IPS-18c (cell line): ENCODE data around the gene RPN2.

Experiments used
- H3K4me3 ChIP-seq: 2 replicates; pipeline ENCODE4 v1.7.0; 2013; ENCODE audit warnings: low read depth, mild to moderate bottlenecking, low read length, moderate library complexity; ENCODE audit not compliant: insufficient read depth
- H3K9me3 ChIP-seq: one replicate; pipeline ENCODE4 v1.6.1; 2013; ENCODE audit warnings: mild to moderate bottlenecking, low read length, moderate library complexity; ENCODE audit not compliant: control insufficient read depth, insufficient read depth

The RPN2 gene

GRCh38 chr20:37165031-37165430 lies 14.1 kb upstream of the RPN2 start:
- H3K9me3 ChIP-seq: no peaks in the 10 kb centered on the region
- H3K4me3 ChIP-seq: no peak overlapping the region

GRCh38 chr20:37166867-37167266 lies 12.3 kb upstream of the RPN2 start:
- Histone ChIP-seq H3K4me3 (no peak overlapping the region), H3K9me3 (no peaks in the 10 kb centered on the region)

GRCh38 chr20:37172836-37173235 lies 6.3 kb upstream of the RPN2 start:
- Histone ChIP-seq H3K4me3 (no peak overlapping the region), H3K9me3 (no peaks in the 10 kb centered on the region)

DNA sequence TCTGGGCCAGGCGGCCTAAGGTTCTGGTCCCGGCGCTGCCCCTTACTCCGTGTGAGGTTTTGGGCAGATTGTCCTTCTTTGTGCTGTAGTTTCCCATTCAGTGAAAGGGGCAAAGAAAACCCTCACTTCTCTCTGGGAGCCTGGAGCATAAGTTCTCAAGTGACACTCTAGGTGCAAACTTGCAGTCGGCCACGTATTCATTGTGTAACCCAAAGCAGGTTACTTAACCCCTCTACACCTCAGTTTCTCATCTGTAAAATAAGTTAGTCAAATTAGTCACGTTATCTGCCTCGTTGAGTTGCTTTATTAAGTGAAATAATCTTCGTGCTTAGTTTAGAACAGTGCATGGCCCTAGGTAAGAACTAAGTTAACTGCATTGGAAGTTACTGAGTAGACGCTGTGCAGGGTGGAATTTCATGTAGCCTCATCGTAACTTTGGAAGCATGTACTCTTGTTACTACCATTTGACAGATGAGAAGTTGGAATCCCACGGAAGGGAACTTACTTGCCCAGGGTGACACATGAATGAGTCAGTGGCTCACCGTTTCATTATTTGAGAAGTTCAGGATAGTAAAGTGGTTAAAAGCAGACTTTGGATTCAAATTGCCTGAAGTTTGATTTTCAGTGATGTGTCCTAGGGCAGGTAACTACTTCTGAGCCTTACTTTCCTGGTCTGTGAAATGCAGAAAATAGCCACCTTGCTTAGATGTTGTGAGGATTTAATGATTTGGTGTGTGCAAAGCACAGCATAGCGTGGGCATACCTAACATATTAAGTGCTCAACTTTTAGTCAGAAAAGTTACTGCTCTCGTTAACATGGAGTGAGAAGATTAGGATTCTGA lies 774 bp downstream of the RPN2 start:
- Histone ChIP-seq H3K9me3 (no peaks in the 10 kb centered on the region), H3K4me3 (peak overlapping the region; percentile 97)

GRCh38 chr20:37185686-37186085 lies 6.6 kb downstream of the RPN2 start:
- Histone ChIP-seq H3K4me3 (no peak overlapping the region), H3K9me3 (no peaks in the 10 kb centered on the region)

DNA sequence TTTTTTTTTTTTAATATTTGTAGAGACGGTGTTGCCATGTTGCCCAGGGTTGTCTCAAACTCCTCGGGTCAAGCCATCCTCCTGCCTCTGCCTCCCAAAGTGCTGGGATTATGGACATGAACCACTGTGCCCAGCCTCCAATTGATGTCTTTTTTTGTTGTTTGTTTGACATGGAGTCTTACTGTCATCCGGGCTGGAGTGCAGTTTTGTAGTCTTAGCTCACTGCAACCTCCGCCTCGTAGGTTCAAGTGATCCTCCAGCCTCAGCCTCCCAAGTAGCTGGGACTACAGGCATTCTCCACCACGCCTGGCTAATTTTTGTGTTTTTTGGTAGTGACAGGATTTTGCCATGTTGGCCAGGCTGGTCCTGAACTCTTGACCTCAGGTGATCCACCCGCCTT lies 9.7 kb downstream of the RPN2 start:
- no peak overlapping the region for H3K4me3 ChIP-seq

GRCh38 chr20:37189416-37190016 lies 10.4 kb downstream of the RPN2 start:
- H3K4me3 ChIP-seq: no peak overlapping the region
- no peaks in the 10 kb centered on the region for H3K9me3 ChIP-seq

More for the DNA sequence above, 9.7 kb downstream of the RPN2 start:
- no peaks in the 10 kb centered on the region for H3K9me3 ChIP-seq

DNA sequence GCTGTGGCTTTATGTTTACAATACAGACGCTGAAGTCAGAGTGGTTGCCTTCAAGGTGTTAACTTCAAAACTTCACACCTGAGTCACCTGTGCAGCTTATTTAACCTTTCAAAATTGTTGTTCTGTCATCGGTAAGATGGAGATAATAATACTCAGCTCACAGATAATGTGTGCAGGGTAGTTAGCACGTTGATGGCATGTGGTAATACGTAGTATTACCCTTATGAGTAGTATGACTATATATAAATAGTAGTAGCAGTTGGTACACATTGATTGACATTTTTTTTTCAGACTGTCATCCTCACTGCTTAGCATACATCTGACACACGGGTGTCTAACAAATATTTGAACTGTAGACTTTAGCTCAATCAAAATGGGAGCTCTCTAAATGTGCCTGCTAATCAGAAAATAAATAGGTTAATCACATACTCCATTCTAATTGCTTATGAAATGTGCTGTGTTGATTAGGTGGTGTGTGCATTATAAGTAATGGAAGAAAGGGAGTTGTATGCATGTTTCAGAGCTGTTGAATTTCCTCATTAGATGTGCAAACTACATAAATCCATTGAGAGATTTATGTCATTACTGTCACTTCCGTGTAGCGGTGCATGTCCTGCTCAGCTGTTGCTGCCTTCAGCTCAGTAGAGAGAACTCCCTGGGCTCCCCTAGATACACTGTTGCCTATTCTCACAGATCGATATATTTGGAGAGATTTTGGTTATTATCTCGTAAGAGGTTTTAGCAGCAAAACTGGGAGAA lies 11.4 kb downstream of the RPN2 start:
- Histone ChIP-seq H3K4me3 (no peak overlapping the region), H3K9me3 (no peaks in the 10 kb centered on the region)

DNA sequence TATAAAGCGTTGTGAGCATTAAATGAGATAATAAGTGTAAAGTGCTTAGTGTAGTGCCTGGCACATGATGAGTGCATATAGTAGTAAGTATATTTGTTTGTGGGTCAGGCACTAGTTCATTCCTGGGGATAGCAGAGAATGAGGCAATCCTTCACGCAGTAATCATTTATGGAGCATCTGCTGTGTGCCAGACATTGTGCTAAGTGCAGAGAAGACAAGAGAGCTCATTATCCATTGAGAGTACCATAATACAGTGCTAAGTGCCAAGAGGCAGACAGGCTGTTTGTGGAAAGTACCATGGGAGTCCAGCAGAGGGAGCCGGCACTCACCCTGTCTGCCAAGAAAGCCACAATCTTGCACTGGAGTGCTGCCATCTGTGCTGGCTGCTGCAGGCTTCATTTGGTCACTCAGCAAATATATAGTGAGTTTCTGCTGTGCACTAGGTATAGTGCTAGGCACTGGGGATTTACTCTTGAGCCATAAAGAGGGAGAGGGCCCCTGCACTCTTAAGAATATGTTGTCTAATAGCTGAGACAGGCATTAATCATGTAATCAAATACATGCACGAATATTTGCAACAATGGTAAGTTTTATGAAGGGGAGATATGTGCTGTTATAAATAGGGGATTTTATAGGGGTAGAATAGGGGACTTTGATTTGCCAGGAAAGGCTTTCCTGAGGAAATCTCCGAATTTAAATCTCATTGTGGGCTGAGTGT lies 13.2 kb downstream of the RPN2 start:
- H3K9me3 ChIP-seq: no peaks in the 10 kb centered on the region
- no peak overlapping the region for H3K4me3 ChIP-seq

- no peaks in the 10 kb centered on the region for H3K9me3 ChIP-seq
- H3K4me3 ChIP-seq: no peak overlapping the region
Measured at GRCh38 chr20:37193226-37193625, 14.1 kb downstream of the RPN2 start.

- H3K9me3 ChIP-seq: no peaks in the 10 kb centered on the region
Measured at GRCh38 chr20:37193821-37194220, 14.7 kb downstream of the RPN2 start.

GRCh38 chr20:37194621-37195417 lies 15.7 kb downstream of the RPN2 start:
- Histone ChIP-seq H3K9me3 (no peaks in the 10 kb centered on the region), H3K4me3 (no peak overlapping the region)

More at GRCh38 chr20:37193821-37194220, 14.7 kb downstream of the RPN2 start:
- no peak overlapping the region for H3K4me3 ChIP-seq

DNA sequence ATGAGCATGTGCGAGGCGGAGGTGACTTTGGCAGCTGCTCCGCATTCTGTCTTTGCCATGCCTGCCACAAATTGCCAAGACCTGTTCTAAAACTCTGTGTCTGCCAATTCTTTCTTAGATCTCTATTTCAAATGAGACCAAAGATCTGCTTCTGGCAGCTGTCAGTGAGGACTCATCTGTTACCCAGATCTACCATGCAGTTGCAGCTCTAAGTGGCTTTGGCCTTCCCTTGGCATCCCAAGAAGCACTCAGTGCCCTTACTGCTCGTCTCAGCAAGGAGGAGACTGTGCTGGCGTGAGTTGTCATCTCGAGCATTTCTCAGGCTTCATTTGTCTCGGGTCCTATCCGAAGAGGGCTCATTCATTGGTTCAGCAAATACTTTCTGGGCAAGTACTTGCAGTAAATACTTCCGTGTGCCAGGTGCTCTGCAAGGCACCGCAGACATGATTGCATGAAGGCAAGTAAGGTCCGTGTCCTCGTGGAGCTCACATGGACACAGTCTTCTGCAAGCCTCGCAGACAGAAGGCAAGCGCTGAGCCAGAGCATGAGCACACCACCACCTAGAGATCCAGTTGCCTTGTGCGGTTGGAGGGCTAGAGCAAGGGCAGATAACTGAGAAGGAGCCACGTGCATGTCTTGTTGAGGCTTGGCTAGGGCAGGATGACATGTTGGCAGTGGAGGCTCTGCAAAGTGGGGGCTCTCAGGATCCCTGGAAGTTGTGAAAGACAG lies 20.0 kb downstream of the RPN2 start:
- H3K4me3 ChIP-seq: no peak overlapping the region
- no peaks in the 10 kb centered on the region for H3K9me3 ChIP-seq

- Histone ChIP-seq H3K4me3 (no peak overlapping the region), H3K9me3 (no peaks in the 10 kb centered on the region)
Measured at GRCh38 chr20:37200376-37200775, 21.2 kb downstream of the RPN2 start.

DNA sequence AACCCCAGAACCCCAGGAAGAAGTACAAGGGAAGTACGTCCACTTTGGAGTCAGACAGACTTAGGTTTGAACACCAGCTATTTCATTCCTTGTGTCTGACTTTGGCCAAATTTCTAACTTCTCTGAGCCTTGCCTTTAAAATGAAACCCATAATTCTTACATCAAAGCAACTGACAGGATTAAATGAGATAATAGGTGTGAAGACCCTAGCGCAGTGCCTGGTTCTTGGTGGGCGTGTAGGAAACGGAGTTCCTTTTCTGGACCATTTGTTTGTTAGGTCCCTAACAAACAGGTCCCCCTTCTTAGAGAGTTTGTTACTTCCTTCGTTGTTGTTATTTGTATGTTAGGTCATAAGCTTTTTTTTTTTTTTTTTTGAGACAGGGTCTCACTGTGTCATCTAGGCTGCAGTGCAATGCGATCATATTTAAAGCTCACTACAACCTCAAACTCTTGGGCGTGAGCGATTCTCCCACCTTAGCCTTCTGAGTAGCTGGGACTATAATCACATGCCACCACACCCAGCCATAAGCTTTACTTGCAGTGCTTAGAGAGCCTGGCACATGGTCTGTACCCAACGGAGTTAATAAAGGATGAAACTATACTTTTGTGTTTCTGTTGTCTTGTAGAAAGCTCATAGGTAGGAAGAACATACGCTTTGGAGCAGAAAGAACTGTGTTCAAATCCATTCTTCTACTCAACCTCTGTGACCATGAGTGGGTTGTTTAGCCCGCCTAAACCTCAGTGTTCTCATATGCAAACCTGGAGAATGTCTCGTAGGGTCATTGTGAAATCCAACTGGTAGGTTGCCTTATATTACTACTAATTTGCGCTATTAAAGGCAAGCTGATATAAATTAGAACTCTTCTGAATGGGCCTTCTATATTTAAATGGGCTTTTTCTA lies 22.0 kb downstream of the RPN2 start:
- Histone ChIP-seq H3K9me3 (no peaks in the 10 kb centered on the region), H3K4me3 (no peak overlapping the region)
